HG03378 (cell line): ENCODE data around the gene TULP3.
"Not testable (repeated sequence)": the region's sequence is repeated elsewhere in the genome, so short reads cannot be mapped to it uniquely, and the experiment has no call there.

Source experiments
- ATAC-seq: cut with Tn5 transposase; IDR thresholded peaks from one replicate; pipeline ENCODE4 v1.9.1; 2021; ENCODE audit warnings: mild to moderate bottlenecking, moderate library complexity; ENCODE audit not compliant: unreplicated experiment

The TULP3 gene

GRCh38 chr12:2890388-2891239 lies at the start of gene TULP3:
TSS of gene TULP3 (plus strand) at chr12:2890891. CDS start at chr12:2890948, 57 bp downstream.
- ATAC-seq = peak; percentile 86

- no peak for ATAC-seq
Measured at GRCh38 chr12:2841056-2841650, 49.5 kb upstream of the TULP3 start.

- no peak for ATAC-seq
Measured at GRCh38 chr12:2842948-2843347, 47.7 kb upstream of the TULP3 start.

- ATAC-seq = no peak
Measured at GRCh38 chr12:2844786-2845185, 45.9 kb upstream of the TULP3 start.

- no peak for ATAC-seq
Measured at GRCh38 chr12:2845280-2845679, 45.4 kb upstream of the TULP3 start.

GRCh38 chr12:2851931-2852330 lies 38.8 kb upstream of the TULP3 start:
- ATAC-seq = no peak

GRCh38 chr12:2853626-2854025 lies 37.1 kb upstream of the TULP3 start:
- no peak for ATAC-seq

GRCh38 chr12:2854669-2855453 lies 35.8 kb upstream of the TULP3 start:
- ATAC-seq = no peak

GRCh38 chr12:2855546-2855945 lies 35.1 kb upstream of the TULP3 start:
- ATAC-seq = no peak

GRCh38 chr12:2856051-2856450 lies 34.6 kb upstream of the TULP3 start:
- ATAC-seq = no peak

GRCh38 chr12:2857021-2857431 lies 33.7 kb upstream of the TULP3 start, which contains the start of gene TEX52:
TSS of gene TEX52 (minus strand) at chr12:2857039. CDS start at chr12:2857026, 13 bp downstream.
- ATAC-seq = no peak

- no peak for ATAC-seq
Measured at GRCh38 chr12:2857576-2857975, 33.1 kb upstream of the TULP3 start.

- no peak for ATAC-seq
Measured at GRCh38 chr12:2858334-2858733, 32.4 kb upstream of the TULP3 start.

GRCh38 chr12:2858944-2859421 lies 31.7 kb upstream of the TULP3 start:
- ATAC-seq = no peak

- ATAC-seq = no peak
Measured at GRCh38 chr12:2860170-2860569, 30.5 kb upstream of the TULP3 start.

- ATAC-seq = no peak
Measured at GRCh38 chr12:2862876-2863275, 27.8 kb upstream of the TULP3 start.

GRCh38 chr12:2863402-2863801 lies 27.3 kb upstream of the TULP3 start:
- ATAC-seq = not testable (repeated sequence)

- ATAC-seq = no peak
Measured at GRCh38 chr12:2864198-2864597, 26.5 kb upstream of the TULP3 start.

- ATAC-seq = not testable (repeated sequence)
Measured at GRCh38 chr12:2868986-2869632, 21.6 kb upstream of the TULP3 start.

- peak; percentile 17 for ATAC-seq
Measured at GRCh38 chr12:2876431-2877046, 14.2 kb upstream of the TULP3 start.
